ENCODE measurements around the gene SFMBT1. TPM values are rescaled to one million over a fixed set of nuclear protein-coding genes. Genes with fewer than 3 reads are reported as not detected.

SFMBT1 gene
- total and polyA plus RNA-seq, 2 experiments from 2014 or later, result 8.5 to 18.1 TPM

- no peak overlapping the region for H3K4me3 ChIP-seq
- whole genome bisulfite sequencing (ENCODE audit: low lambda C conversion rate, missing lambda C conversion rate), result 92% methylated on average over 4 of the region's 4 CpGs
- TF ChIP-seq, protein P1, sequence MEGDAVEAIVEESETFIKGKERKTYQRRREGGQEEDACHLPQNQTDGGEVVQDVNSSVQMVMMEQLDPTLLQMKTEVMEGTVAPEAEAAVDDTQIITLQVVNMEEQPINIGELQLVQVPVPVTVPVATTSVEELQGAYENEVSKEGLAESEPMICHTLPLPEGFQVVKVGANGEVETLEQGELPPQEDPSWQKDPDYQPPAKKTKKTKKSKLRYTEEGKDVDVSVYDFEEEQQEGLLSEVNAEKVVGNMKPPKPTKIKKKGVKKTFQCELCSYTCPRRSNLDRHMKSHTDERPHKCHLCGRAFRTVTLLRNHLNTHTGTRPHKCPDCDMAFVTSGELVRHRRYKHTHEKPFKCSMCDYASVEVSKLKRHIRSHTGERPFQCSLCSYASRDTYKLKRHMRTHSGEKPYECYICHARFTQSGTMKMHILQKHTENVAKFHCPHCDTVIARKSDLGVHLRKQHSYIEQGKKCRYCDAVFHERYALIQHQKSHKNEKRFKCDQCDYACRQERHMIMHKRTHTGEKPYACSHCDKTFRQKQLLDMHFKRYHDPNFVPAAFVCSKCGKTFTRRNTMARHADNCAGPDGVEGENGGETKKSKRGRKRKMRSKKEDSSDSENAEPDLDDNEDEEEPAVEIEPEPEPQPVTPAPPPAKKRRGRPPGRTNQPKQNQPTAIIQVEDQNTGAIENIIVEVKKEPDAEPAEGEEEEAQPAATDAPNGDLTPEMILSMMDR (IDR thresholded peaks at IDR 0.05; ENCODE audit: poor library complexity), result no peak
- TF ChIP-seq EZH2phosphoT487 (IDR thresholded peaks at IDR 0.05; ENCODE audit: low read depth, severe bottlenecking, unreplicated experiment), result no peak
- TF ChIP-seq EZH2 (IDR thresholded peaks at IDR 0.05; ENCODE audit: borderline replicate concordance), result no peak
Observed at GRCh38 chr3:52879090-52879489, 166.8 kb downstream of the SFMBT1 start.

GRCh38 chr3:52877085-52877484 lies 168.8 kb downstream of the SFMBT1 start:
- no peaks in the 10 kb centered on the region for H3K27me3 ChIP-seq
- H3K4me1 ChIP-seq (ENCODE audit: insufficient read depth), result no peaks in the 10 kb centered on the region
- TF ChIP-seq, protein P1 (IDR thresholded peaks at IDR 0.05; ENCODE audit: poor library complexity), result no peak
- TF ChIP-seq EZH2 (IDR thresholded peaks at IDR 0.05; ENCODE audit: borderline replicate concordance) (no peak), EZH2phosphoT487 (IDR thresholded peaks at IDR 0.05; ENCODE audit: low read depth, severe bottlenecking, unreplicated experiment) (no peak)
- H3K4me2 ChIP-seq, result no peak overlapping the region
- H3K36me3 ChIP-seq (replicated peaks; ENCODE audit: insufficient read depth, low read depth), result no peaks in the 10 kb centered on the region
- DNase-seq (ENCODE audit: low spot score), result no peak
- no peaks in the 10 kb centered on the region for H3K9me3 ChIP-seq (ENCODE audit: low read depth)
- WGBS (ENCODE audit: low lambda C conversion rate, missing lambda C conversion rate), result 95% methylated on average over 3 of the region's 3 CpGs
- no peak overlapping the region for H2AFZ ChIP-seq
- no peaks in the 10 kb centered on the region for H3K9me2 ChIP-seq (replicated peaks; ENCODE audit: insufficient read depth)
- no peak overlapping the region for H3K27ac ChIP-seq
- no peaks in the 10 kb centered on the region for H4K20me1 ChIP-seq (ENCODE audit: insufficient read depth, poor library complexity, severe bottlenecking)
- H3K79me2 ChIP-seq, result peaks cover 31% of the 10 kb centered on the region
- H3K4me3 ChIP-seq, result no peak overlapping the region

More at GRCh38 chr3:52879090-52879489, 166.8 kb downstream of the SFMBT1 start:
- H3K27ac ChIP-seq, result no peak overlapping the region
- H3K27me3 ChIP-seq, result no peaks in the 10 kb centered on the region
- DNase-seq (ENCODE audit: low spot score), result no peak
- no peaks in the 10 kb centered on the region for H3K9me3 ChIP-seq (ENCODE audit: low read depth)
- H3K4me2 ChIP-seq, result no peak overlapping the region
- no peaks in the 10 kb centered on the region for H3K9me2 ChIP-seq (replicated peaks; ENCODE audit: insufficient read depth)
- no peak overlapping the region for H2AFZ ChIP-seq
- no peaks in the 10 kb centered on the region for H3K36me3 ChIP-seq (replicated peaks; ENCODE audit: insufficient read depth, low read depth)
- no peaks in the 10 kb centered on the region for H3K4me1 ChIP-seq (ENCODE audit: insufficient read depth)
- no peaks in the 10 kb centered on the region for H4K20me1 ChIP-seq (ENCODE audit: insufficient read depth, poor library complexity, severe bottlenecking)
- peaks cover 22% of the 10 kb centered on the region for H3K79me2 ChIP-seq

- no peak for DNase-seq (ENCODE audit: low spot score)
- Histone ChIP-seq H3K36me3 (replicated peaks; ENCODE audit: insufficient read depth, low read depth) (no peaks in the 10 kb centered on the region), H4K20me1 (ENCODE audit: insufficient read depth, poor library complexity, severe bottlenecking) (no peaks in the 10 kb centered on the region), H2AFZ (no peak overlapping the region), H3K79me2 (peaks cover 30% of the 10 kb centered on the region), H3K27ac (no peak overlapping the region), H3K27me3 (no peaks in the 10 kb centered on the region), H3K4me3 (no peak overlapping the region), H3K4me2 (no peak overlapping the region), H3K9me3 (ENCODE audit: low read depth) (no peaks in the 10 kb centered on the region), H3K9me2 (replicated peaks; ENCODE audit: insufficient read depth) (no peaks in the 10 kb centered on the region), H3K4me1 (ENCODE audit: insufficient read depth) (no peaks in the 10 kb centered on the region)
- TF ChIP-seq EZH2 (IDR thresholded peaks at IDR 0.05; ENCODE audit: borderline replicate concordance), result no peak
- 89% methylated on average over 9 of the region's 9 CpGs for WGBS (ENCODE audit: low lambda C conversion rate, missing lambda C conversion rate)
Observed at GRCh38 chr3:52874864-52875587, 170.8 kb downstream of the SFMBT1 start.

- Histone ChIP-seq H2AFZ (no peak overlapping the region), H4K20me1 (ENCODE audit: insufficient read depth, poor library complexity, severe bottlenecking) (no peaks in the 10 kb centered on the region), H3K4me3 (no peak overlapping the region), H3K9me3 (ENCODE audit: low read depth) (no peaks in the 10 kb centered on the region), H3K79me2 (peaks cover 30% of the 10 kb centered on the region), H3K4me2 (no peak overlapping the region), H3K27ac (no peak overlapping the region), H3K27me3 (no peaks in the 10 kb centered on the region), H3K9me2 (replicated peaks; ENCODE audit: insufficient read depth) (no peaks in the 10 kb centered on the region), H3K36me3 (replicated peaks; ENCODE audit: insufficient read depth, low read depth) (no peaks in the 10 kb centered on the region), H3K4me1 (ENCODE audit: insufficient read depth) (no peaks in the 10 kb centered on the region)
- TF ChIP-seq, protein P1 (IDR thresholded peaks at IDR 0.05; ENCODE audit: poor library complexity), result no peak
- TF ChIP-seq EZH2 (IDR thresholded peaks at IDR 0.05; ENCODE audit: borderline replicate concordance) (no peak), EZH2phosphoT487 (IDR thresholded peaks at IDR 0.05; ENCODE audit: low read depth, severe bottlenecking, unreplicated experiment) (no peak)
- 97% methylated on average over 5 of the region's 5 CpGs for WGBS (ENCODE audit: low lambda C conversion rate, missing lambda C conversion rate)
- DNase-seq (ENCODE audit: low spot score), result no peak
Observed at GRCh38 chr3:52874160-52874701, 171.6 kb downstream of the SFMBT1 start.

All from hepatocyte (in vitro differentiated cells).